Mesothelial cell of epicardium (in vitro differentiated cells): ENCODE data around the gene JAG1. TPM values are rescaled to one million over a fixed set of nuclear protein-coding genes. Genes with fewer than 3 reads are reported as not detected.

Source experiments
- DNase-seq, 2 experiments: peaks; one replicate each; pipeline ENCODE4 v3.0.0; 2021; ENCODE audit warnings: low spot score in 2 of 2; ENCODE audit not compliant: unreplicated experiment in 2 of 2
- H3K27ac Mint-ChIP-seq: 2 replicates; pipeline ENCODE4 v1.8.0; 2021; ENCODE audit warnings: mixed read lengths
- H3K27me3 Mint-ChIP-seq: 2 replicates; pipeline ENCODE4 v1.8.0; 2021; ENCODE audit warnings: low read depth, mixed read lengths
- H3K36me3 Mint-ChIP-seq: 2 replicates; pipeline ENCODE4 v1.8.0; 2021; ENCODE audit warnings: mixed read lengths
- H3K4me1 Mint-ChIP-seq: 2 replicates; pipeline ENCODE4 v1.8.0; 2021; ENCODE audit warnings: mixed read lengths
- H3K4me3 Mint-ChIP-seq: 2 replicates; pipeline ENCODE4 v1.8.0; 2021; ENCODE audit warnings: mild to moderate bottlenecking, moderate library complexity, mixed read lengths
- H3K9me3 Mint-ChIP-seq: 2 replicates; pipeline ENCODE4 v1.8.0; 2021; ENCODE audit warnings: mixed read lengths
- CTCF ChIP-seq: fragments of 200-600 bp; sonication (generic); IDR thresholded peaks from one replicate; pipeline ENCODE4 v1.5.0; 2021; ENCODE audit warnings: antibody characterized with exemption; ENCODE audit not compliant: unreplicated experiment
- total RNA-seq: library from RNA; stranded (reverse); gene quantifications from 3 replicates; pipeline ENCODE4 v1.2.1, GENCODE V29; 2021

The JAG1 gene
- total RNA-seq, 1 donor from 2014 or later, result 70.9 TPM

GRCh38 chr20:10646006-10646405, 27.8 kb downstream of the JAG1 start:
- no peaks in the 10 kb centered on the region for H3K9me3 Mint-ChIP-seq
- H3K4me3 Mint-ChIP-seq, result no peak overlapping the region
- H3K27ac Mint-ChIP-seq, result no peak overlapping the region
- peaks cover 71% of the 10 kb centered on the region for H3K4me1 Mint-ChIP-seq
- H3K36me3 Mint-ChIP-seq, result peaks cover 66% of the 10 kb centered on the region
- no peaks in the 10 kb centered on the region for H3K27me3 Mint-ChIP-seq
- TF ChIP-seq CTCF, result no peak
- no peak for DNase-seq

GRCh38 chr20:10645205-10645570, 28.6 kb downstream of the JAG1 start:
- Mint-ChIP-seq H3K4me1 (peaks cover 63% of the 10 kb centered on the region), H3K36me3 (peaks cover 72% of the 10 kb centered on the region), H3K4me3 (no peak overlapping the region), H3K27ac (no peak overlapping the region), H3K9me3 (no peaks in the 10 kb centered on the region), H3K27me3 (no peaks in the 10 kb centered on the region)
- no peak for TF ChIP-seq CTCF
- DNase-seq, result no peak

- Mint-ChIP-seq H3K27me3 (no peaks in the 10 kb centered on the region), H3K4me3 (no peak overlapping the region), H3K27ac (peak overlapping the region; percentile 21), H3K4me1 (peaks cover 58% of the 10 kb centered on the region), H3K9me3 (no peaks in the 10 kb centered on the region), H3K36me3 (peaks cover 71% of the 10 kb centered on the region)
- TF ChIP-seq CTCF, result no peak
- no peak for DNase-seq
Observed at GRCh38 chr20:10644458-10645204, 29.2 kb downstream of the JAG1 start.

- DNase-seq, result no peak
- TF ChIP-seq CTCF, result no peak
- Mint-ChIP-seq H3K4me3 (no peak overlapping the region), H3K4me1 (peaks cover 47% of the 10 kb centered on the region), H3K27ac (peak overlapping the region; percentile 30), H3K27me3 (no peaks in the 10 kb centered on the region), H3K9me3 (no peaks in the 10 kb centered on the region), H3K36me3 (peaks cover 65% of the 10 kb centered on the region)
Observed at GRCh38 chr20:10643560-10643873, 30.3 kb downstream of the JAG1 start.

- Mint-ChIP-seq H3K4me1 (peaks cover 47% of the 10 kb centered on the region), H3K36me3 (peaks cover 66% of the 10 kb centered on the region)
- DNase-seq, result no peak
Observed at GRCh38 chr20:10642856-10643559, 30.8 kb downstream of the JAG1 start.

More at GRCh38 chr20:10642856-10643559, 30.8 kb downstream of the JAG1 start:
- no peak for TF ChIP-seq CTCF
- Mint-ChIP-seq H3K4me3 (no peak overlapping the region), H3K9me3 (no peaks in the 10 kb centered on the region), H3K27ac (peak overlapping the region; percentile 30), H3K27me3 (no peaks in the 10 kb centered on the region)
